PC-3 (cell line): ENCODE measurements around the gene WDR45B. TPM values are rescaled to one million over a fixed set of nuclear protein-coding genes. Genes with fewer than 3 reads are reported as not detected.

ENCODE experiments used
- ATAC-seq: fragments of 200-7000 bp; cut with Tn5 transposase; 2 replicates; pipeline ENCODE4 v1.9.1; 2020; ENCODE audit warnings: mild to moderate bottlenecking, moderate library complexity
- BruUV-seq: library from RNA; stranded (reverse); fragments of 400-500 nt; replicated peaks from 2 replicates; lab custom pipeline; 2021; lab: Mats Ljungman, UMichigan
- CTCF ChIA-PET: fragments of 300-600 bp; sonication (Branson Sonifier 250); formaldehyde crosslinking; loops from one replicate; lab custom pipeline; 2022; ENCODE audit warnings: antibody characterized with exemption; lab: Charles Lee
- POLR2A ChIA-PET: fragments of 300-600 bp; sonication (Branson Sonifier 250); formaldehyde crosslinking; loops from one replicate; lab custom pipeline; 2022; ENCODE audit warnings: antibody characterized with exemption; ENCODE audit not compliant: unreplicated experiment; lab: Charles Lee
- DNase-seq: peaks from one replicate; pipeline ENCODE4 v3.0.0-alpha.2; 2015
- H2AFZ ChIP-seq: fragments of 300-600 bp; sonication (generic); 2 replicates; pipeline ENCODE4 v1.6.0; 2016; ENCODE audit warnings: antibody characterized with exemption, low read length
- H3F3A ChIP-seq: fragments of 300-600 bp; sonication (generic); one replicate; pipeline ENCODE4 v1.6.0; 2017; ENCODE audit warnings: antibody characterized with exemption, low read length, control low read depth, mild to moderate bottlenecking; ENCODE audit not compliant: unreplicated experiment
- H3K27ac ChIP-seq: fragments of 300-600 bp; sonication (generic); 2 replicates; pipeline ENCODE4 v1.5.1; 2016; ENCODE audit warnings: mild to moderate bottlenecking, low read length
- H3K27me3 ChIP-seq: fragments of 300-600 bp; sonication (generic); 2 replicates; pipeline ENCODE4 v1.6.1; 2016; ENCODE audit warnings: low read length, mixed read lengths
- H3K36me3 ChIP-seq: fragments of 300-600 bp; sonication (generic); 2 replicates; pipeline ENCODE4 v1.6.1; 2016; ENCODE audit warnings: low read depth, mixed run types, low read length, mixed read lengths
- H3K4me1 ChIP-seq: fragments of 300-600 bp; sonication (generic); 2 replicates; pipeline ENCODE4 v1.5.1; 2016; ENCODE audit warnings: low read length; ENCODE audit not compliant: insufficient read depth
- H3K4me2 ChIP-seq: fragments of 300-600 bp; sonication (generic); 2 replicates; pipeline ENCODE4 v1.6.0; 2016; ENCODE audit warnings: low read length
- H3K4me3 ChIP-seq: fragments of 300-600 bp; sonication (generic); 2 replicates; pipeline ENCODE4 v1.5.1; 2016; ENCODE audit warnings: mild to moderate bottlenecking, low read length, mixed read lengths
- H3K79me2 ChIP-seq: fragments of 300-600 bp; sonication (generic); 2 replicates; pipeline ENCODE4 v1.6.1; 2017; ENCODE audit warnings: low read length, mixed read lengths
- H3K9ac ChIP-seq: fragments of 300-600 bp; sonication (generic); 2 replicates; pipeline ENCODE4 v1.6.0; 2016; ENCODE audit warnings: mild to moderate bottlenecking, low read length
- H3K9me2 ChIP-seq: fragments of 300-600 bp; sonication (generic); replicated peaks from 2 replicates; pipeline ENCODE4 v1.6.1; 2016; ENCODE audit warnings: mixed run types, low read length, mixed read lengths
- H3K9me3 ChIP-seq: fragments of 300-600 bp; sonication (generic); 2 replicates; pipeline ENCODE4 v1.6.1; 2016; ENCODE audit warnings: low read length, mixed read lengths
- H4K20me1 ChIP-seq: fragments of 300-600 bp; sonication (generic); 2 replicates; pipeline ENCODE4 v1.6.1; 2016; ENCODE audit warnings: low read length, mixed read lengths
- CTCF ChIP-seq: fragments of 300-600 bp; sonication (generic); conservative IDR thresholded peaks from 2 replicates; pipeline ENCODE4 v1.5.1; 2017; ENCODE audit warnings: antibody characterized with exemption, low read depth, mild to moderate bottlenecking, low read length
- EZH2 ChIP-seq: fragments of 300-600 bp; sonication (generic); IDR thresholded peaks from one replicate; pipeline ENCODE4 v1.6.1; 2017; ENCODE audit warnings: antibody characterized with exemption, mild to moderate bottlenecking, low read length; ENCODE audit not compliant: unreplicated experiment
- EZH2phosphoT487 ChIP-seq: fragments of 300-600 bp; sonication (generic); IDR thresholded peaks from 2 replicates; pipeline ENCODE4 v1.6.1; 2018; ENCODE audit warnings: mild to moderate bottlenecking, antibody characterized with exemption, low read length, borderline replicate concordance
- intact Hi-C: fragments of 100-400 bp; cut with micrococcal nuclease; formaldehyde crosslinking; loops from 2 replicates; pipeline ENCODE4 v1.9.0; 2023
- total RNA-seq: library from RNA; depleted of rRNA; stranded (reverse); fragments of >200 nt; gene quantifications from 2 replicates; pipeline ENCODE4 v1.2.3, GENCODE V29; 2014

The WDR45B gene
- total RNA-seq, 1 experiment from 2014 or later, result 110 TPM

- peak overlapping the region; percentile 50; the same call in 1 of the 2 replicates for H2AFZ ChIP-seq
- ATAC-seq (no peak), DNase-seq (no peak)
- no peaks in the 10 kb centered on the region for H4K20me1 ChIP-seq
- CTCF ChIA-PET, result no interaction called here
- POLR2A ChIA-PET, result no interaction called here
- H3K4me2 ChIP-seq, result no peak overlapping the region
- BruUV-seq, result no TSS peak
- H3F3A ChIP-seq, result no peaks in the 10 kb centered on the region
- no peaks in the 10 kb centered on the region for H3K79me2 ChIP-seq
- intact Hi-C loops, result loop anchor here (2.0 kb wide), 1 partner anchor 99 kb away; no protein-coding TSS in a partner anchor
- no peaks in the 10 kb centered on the region for H3K36me3 ChIP-seq
- no peak overlapping the region for H3K4me3 ChIP-seq
- H3K9me3 ChIP-seq, result no peaks in the 10 kb centered on the region
- H3K9me2 ChIP-seq, result no peaks in the 10 kb centered on the region
- no peaks in the 10 kb centered on the region for H3K4me1 ChIP-seq
- H3K27ac ChIP-seq, result no peak overlapping the region
- TF ChIP-seq EZH2 (no peak), CTCF (no peak)
- H3K9ac ChIP-seq, result no peak overlapping the region
- no peaks in the 10 kb centered on the region for H3K27me3 ChIP-seq
Measured at GRCh38 chr17:82668024-82668630, 19.9 kb upstream of the WDR45B start.

GRCh38 chr17:82667668-82668000 lies 19.4 kb upstream of the WDR45B start:
- H3K9me2 ChIP-seq, result no peaks in the 10 kb centered on the region
- TF ChIP-seq EZH2 (no peak), CTCF (no peak), EZH2phosphoT487 (no peak)
- H3K4me3 ChIP-seq, result no peak overlapping the region
- H3K36me3 ChIP-seq, result no peaks in the 10 kb centered on the region
- H3K4me1 ChIP-seq, result no peaks in the 10 kb centered on the region
- H4K20me1 ChIP-seq, result no peaks in the 10 kb centered on the region
- BruUV-seq, result no TSS peak
- DNase-seq (no peak), ATAC-seq (no peak)
- no peaks in the 10 kb centered on the region for H3F3A ChIP-seq
- H2AFZ ChIP-seq, result no peak overlapping the region
- POLR2A ChIA-PET, result no interaction called here
- intact Hi-C loops, result no loop called here
- H3K79me2 ChIP-seq, result no peaks in the 10 kb centered on the region
- no peaks in the 10 kb centered on the region for H3K27me3 ChIP-seq
- H3K27ac ChIP-seq, result no peak overlapping the region
- no peak overlapping the region for H3K9ac ChIP-seq
- no peaks in the 10 kb centered on the region for H3K9me3 ChIP-seq
- CTCF ChIA-PET, result no interaction called here
- H3K4me2 ChIP-seq, result no peak overlapping the region

GRCh38 chr17:82666931-82667667 lies 18.9 kb upstream of the WDR45B start:
- H3K9me2 ChIP-seq, result no peaks in the 10 kb centered on the region
- H3K79me2 ChIP-seq, result no peaks in the 10 kb centered on the region
- POLR2A ChIA-PET, result no interaction called here
- CTCF ChIA-PET, result no interaction called here
- H3K27ac ChIP-seq, result no peak overlapping the region
- no TSS peak for BruUV-seq
- no peaks in the 10 kb centered on the region for H3F3A ChIP-seq
- no peak overlapping the region for H3K4me2 ChIP-seq
- no peaks in the 10 kb centered on the region for H3K36me3 ChIP-seq
- H4K20me1 ChIP-seq, result no peaks in the 10 kb centered on the region
- intact Hi-C loops, result no loop called here
- H3K4me1 ChIP-seq, result no peaks in the 10 kb centered on the region
- H2AFZ ChIP-seq, result no peak overlapping the region
- H3K9ac ChIP-seq, result no peak overlapping the region
- DNase-seq, result no peak
- H3K27me3 ChIP-seq, result no peaks in the 10 kb centered on the region
- TF ChIP-seq EZH2phosphoT487, result no peak
- TF ChIP-seq EZH2, result no peak
- TF ChIP-seq CTCF, result no peak
- ATAC-seq, result no peak
- H3K4me3 ChIP-seq, result no peak overlapping the region
- H3K9me3 ChIP-seq, result no peaks in the 10 kb centered on the region
